Measurements from ENCODE around the gene F8A2.
"Not testable (repeated sequence)": the region's sequence is repeated elsewhere in the genome, so short reads cannot be mapped to it uniquely, and the experiment has no call there.

The F8A2 gene

DNA sequence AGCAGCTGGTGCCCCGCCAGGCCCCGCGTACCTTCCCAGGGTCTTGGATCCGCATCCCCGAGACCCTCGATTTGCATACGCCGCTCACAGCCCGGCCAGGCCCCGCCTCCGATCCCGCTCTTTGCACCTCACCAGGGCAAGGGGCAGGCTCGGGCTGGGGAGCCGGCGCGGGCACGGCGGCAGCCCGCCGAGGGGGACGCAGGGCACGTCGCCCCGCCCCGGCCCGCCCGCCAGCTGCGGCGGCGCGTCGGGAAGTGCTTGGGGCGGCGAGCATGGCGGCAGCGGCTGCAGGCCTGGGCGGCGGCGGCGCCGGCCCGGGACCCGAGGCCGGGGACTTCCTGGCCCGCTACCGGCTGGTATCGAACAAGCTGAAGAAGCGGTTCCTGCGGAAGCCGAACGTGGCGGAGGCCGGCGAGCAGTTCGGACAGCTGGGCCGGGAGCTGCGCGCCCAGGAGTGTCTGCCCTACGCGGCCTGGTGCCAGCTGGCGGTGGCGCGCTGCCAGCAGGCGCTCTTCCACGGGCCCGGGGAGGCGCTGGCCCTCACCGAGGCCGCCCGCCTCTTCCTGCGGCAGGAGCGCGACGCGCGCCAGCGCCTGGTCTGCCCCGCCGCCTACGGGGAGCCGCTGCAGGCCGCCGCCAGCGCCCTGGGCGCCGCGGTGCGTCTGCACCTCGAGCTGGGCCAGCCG is at the start of gene F8A2:
Gene F8A2, plus strand, starts transcription at position 253 of the 686 bp plus-strand sequence. Its CDS starts 20 bp downstream, at position 273.
- not testable (repeated sequence) for DNase-seq

DNA sequence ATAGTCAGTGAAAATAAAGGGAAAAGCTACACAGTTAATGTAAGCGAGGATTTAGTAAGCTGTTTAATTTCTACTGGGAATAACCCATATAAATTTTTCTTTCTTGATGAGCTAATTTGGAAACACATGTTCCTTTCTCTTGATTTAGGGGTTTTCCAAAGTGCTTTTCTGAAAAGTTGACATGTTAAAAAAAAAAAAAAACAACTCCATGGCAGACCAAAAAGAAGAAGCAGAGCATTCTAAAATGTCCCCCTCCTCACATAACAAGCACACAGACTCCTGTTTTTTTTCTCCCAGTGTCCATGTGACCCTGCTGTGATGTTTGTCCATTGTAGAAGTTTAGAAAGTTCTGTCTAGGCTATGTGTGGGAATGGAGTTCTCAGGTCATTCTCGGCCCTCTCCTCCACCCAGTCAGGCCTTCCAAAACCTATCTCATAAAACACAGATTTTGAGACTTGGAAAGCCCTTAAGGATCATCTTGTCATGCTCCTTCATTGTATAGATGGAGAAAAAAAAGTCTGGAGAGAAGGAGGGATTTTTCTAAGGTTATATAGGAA is 48.3 kb upstream of the F8A2 start:
- no peak for DNase-seq

GRCh38 chrX:155334486-155335336 is 47.2 kb upstream of the F8A2 start, which contains the start of gene CLIC2:
CLIC2 (minus strand) TSS chrX:155334614; CDS start chrX:155334427, 187 bp downstream.
- no peak for DNase-seq

- not testable (repeated sequence) for DNase-seq
Observed at GRCh38 chrX:155335337-155335712, 46.6 kb upstream of the F8A2 start.

DNA sequence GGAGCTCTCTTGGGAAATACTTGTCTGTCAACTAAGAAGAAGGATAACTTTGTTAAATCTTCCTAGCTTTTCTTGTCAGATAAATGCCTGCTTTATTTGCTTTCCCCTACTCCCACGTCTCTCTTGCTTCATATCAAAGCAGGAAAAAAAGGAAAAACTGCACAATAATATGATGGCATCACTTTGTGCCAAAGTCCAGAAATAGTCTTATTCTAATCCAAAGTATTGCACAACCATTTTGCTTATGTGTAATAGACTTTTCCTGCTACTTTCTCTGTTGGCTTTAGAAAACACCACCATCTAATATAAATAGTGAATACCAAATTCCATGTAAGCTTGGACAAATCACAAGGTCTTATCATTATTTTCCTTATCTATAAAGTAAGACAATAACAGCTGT is 36.2 kb upstream of the F8A2 start:
- not testable (repeated sequence) for DNase-seq

- DNase-seq = not testable (repeated sequence)
Observed at GRCh38 chrX:155349448-155349847, 32.4 kb upstream of the F8A2 start.

DNA sequence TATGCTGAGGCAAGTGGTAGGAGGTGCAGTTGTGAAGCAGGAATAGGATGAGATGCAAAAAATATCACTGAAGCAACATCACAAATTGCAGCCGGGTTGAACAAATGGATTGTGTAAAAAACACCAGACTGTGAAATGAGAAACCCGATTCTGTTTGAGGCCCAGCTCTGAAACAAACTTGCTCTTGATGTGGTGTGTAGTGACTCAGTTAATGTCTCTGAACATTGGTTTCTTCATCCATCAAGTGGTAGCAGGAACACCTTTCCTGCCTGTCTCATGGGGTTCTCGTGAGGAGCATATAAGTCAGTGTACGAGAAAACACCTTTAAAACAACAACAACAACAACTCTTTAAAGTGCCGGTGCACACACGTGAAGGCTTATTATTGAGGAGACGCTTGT is 18.2 kb upstream of the F8A2 start:
- not testable (repeated sequence) for DNase-seq

DNA sequence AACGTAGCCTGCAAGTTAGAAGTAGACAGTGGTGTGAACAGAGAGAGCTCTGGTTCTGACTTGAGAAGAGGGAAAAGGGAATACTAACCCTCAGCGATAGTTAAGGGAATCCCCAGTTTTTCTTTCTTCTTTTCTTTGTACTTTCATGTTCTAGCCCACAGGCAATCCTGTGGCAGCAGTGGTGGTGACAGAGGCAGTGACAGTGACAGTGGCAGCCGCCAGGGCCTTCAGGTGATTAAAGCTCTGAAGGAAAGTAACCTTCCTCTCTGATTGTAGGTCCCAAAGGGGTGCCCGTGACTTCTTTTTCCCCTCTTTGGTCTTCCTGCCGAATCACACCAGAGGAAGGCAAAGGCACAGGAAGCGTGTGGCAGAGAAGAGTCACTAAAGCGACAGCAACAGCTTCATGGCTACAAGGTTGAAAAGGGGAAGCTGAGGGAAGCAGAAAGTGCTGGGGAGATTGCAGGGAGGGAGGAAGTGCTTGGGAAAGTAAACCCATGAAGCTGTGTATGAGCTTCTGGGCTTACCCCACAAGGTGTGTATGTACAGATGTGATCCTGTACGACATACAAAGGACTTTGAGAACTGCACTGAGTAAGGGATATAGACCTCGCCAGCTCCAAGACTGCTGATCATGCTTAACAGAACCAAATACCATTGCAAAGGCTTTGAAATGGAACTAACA is 8.0 kb upstream of the F8A2 start:
- not testable (repeated sequence) for DNase-seq

GRCh38 chrX:155379802-155380201 is 2.1 kb upstream of the F8A2 start:
- not testable (repeated sequence) for DNase-seq

GRCh38 chrX:155382529-155382967 is 653 bp downstream of the F8A2 start:
- DNase-seq = not testable (repeated sequence)

- DNase-seq = no peak
Observed at GRCh38 chrX:155389634-155390033, 7.7 kb downstream of the F8A2 start.

DNA sequence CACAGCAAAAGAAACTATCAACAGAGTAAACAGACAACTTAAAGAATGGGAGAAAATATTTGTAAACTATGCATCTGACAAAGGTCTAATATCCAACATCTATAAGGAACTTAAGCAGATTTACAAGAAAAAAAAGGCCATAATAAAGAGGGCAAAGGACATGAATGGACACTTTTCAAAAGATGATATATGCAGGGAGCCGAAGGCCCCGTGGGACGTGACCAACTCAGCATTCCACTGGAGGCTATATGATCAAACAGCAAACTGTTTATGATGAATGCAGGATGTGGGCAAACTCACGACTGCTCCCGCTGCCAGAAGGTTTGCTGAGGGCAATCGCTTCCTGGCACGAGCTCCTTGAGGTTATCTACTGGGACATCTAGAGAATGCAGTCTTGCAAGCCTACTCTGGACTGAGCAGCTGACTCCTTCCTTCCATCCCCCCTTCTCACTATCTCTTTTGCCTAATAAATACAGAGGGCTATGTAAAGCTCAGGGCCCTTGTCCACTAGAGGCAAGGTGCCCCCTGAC is 12.9 kb downstream of the F8A2 start:
- DNase-seq = peak in 1 of 2 experiments; percentile 3

- DNase-seq = no peak
Observed at GRCh38 chrX:155406429-155406828, 24.5 kb downstream of the F8A2 start.

DNA sequence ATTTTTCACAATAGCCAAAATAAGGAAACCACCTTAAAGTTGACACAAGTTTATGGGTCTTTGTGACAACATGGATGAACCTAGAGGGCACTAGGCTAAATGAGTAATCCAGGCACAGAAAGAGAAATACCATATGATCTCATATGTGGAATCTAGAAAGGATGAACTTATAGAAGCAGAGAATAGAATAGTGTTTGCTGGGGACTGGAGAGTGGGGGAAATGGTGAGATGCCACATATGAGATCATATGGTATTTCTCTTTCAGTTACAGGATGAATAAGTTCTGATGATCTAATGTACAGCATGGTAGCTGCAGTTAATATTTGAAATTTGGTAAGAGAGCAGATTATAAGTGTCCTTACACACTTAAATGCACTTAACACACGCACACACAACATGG is 35.9 kb downstream of the F8A2 start:
- DNase-seq = no peak

Measured in Kasumi-1 (cell line).